Measurements from ENCODE around the gene FBRSL1.

DNA sequence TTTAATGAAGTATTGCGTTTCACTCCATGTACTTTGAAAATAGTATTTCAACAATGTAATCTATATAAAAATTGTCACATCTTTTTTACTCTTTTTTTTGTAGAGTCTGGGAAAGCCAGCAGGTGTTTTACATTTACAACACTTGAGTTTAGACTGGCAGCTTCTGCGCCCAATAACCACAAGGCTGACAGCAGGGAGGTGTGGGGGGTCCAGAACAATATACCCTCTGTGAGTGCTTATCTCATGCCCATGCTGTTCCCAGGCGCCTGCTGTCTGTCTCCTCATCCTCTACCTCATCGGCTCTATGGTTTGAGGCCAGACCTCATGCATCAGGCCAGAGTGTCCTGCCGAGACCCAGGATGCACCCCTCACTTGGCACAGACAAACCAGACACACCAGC, 24.9 kb downstream of the FBRSL1 start:
- TF ChIP-seq, protein P1, sequence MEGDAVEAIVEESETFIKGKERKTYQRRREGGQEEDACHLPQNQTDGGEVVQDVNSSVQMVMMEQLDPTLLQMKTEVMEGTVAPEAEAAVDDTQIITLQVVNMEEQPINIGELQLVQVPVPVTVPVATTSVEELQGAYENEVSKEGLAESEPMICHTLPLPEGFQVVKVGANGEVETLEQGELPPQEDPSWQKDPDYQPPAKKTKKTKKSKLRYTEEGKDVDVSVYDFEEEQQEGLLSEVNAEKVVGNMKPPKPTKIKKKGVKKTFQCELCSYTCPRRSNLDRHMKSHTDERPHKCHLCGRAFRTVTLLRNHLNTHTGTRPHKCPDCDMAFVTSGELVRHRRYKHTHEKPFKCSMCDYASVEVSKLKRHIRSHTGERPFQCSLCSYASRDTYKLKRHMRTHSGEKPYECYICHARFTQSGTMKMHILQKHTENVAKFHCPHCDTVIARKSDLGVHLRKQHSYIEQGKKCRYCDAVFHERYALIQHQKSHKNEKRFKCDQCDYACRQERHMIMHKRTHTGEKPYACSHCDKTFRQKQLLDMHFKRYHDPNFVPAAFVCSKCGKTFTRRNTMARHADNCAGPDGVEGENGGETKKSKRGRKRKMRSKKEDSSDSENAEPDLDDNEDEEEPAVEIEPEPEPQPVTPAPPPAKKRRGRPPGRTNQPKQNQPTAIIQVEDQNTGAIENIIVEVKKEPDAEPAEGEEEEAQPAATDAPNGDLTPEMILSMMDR (IDR thresholded peaks at IDR 0.05; ENCODE audit: control extremely low read depth in 1 of 3, insufficient read depth in 1 of 3, low read depth in 1 of 3, low read length in 3 of 3) = no peak
- no peak for TF ChIP-seq CEBPB (IDR thresholded peaks at IDR 0.05; ENCODE audit: low read depth, low read length)
- TF ChIP-seq EP300 (IDR thresholded peaks at IDR 0.05; ENCODE audit: borderline replicate concordance in 1 of 2, low read depth in 2 of 2, low read length in 2 of 2) = no peak
- TF ChIP-seq, protein P2, sequence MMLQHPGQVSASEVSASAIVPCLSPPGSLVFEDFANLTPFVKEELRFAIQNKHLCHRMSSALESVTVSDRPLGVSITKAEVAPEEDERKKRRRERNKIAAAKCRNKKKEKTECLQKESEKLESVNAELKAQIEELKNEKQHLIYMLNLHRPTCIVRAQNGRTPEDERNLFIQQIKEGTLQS (IDR thresholded peaks at IDR 0.05; ENCODE audit: insufficient read depth, low read depth, low read length) = no peak
- TF ChIP-seq RAD21 (IDR thresholded peaks at IDR 0.05 in 1 of 2, conservative IDR thresholded peaks at IDR 0.05 in 1 of 2; ENCODE audit: low read depth in 2 of 2, low read length in 2 of 2) = no peak
- TF ChIP-seq, protein P3, sequence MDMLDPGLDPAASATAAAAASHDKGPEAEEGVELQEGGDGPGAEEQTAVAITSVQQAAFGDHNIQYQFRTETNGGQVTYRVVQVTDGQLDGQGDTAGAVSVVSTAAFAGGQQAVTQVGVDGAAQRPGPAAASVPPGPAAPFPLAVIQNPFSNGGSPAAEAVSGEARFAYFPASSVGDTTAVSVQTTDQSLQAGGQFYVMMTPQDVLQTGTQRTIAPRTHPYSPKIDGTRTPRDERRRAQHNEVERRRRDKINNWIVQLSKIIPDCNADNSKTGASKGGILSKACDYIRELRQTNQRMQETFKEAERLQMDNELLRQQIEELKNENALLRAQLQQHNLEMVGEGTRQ (IDR thresholded peaks at IDR 0.05; ENCODE audit: low read length) = no peak
- TF ChIP-seq, protein P4, sequence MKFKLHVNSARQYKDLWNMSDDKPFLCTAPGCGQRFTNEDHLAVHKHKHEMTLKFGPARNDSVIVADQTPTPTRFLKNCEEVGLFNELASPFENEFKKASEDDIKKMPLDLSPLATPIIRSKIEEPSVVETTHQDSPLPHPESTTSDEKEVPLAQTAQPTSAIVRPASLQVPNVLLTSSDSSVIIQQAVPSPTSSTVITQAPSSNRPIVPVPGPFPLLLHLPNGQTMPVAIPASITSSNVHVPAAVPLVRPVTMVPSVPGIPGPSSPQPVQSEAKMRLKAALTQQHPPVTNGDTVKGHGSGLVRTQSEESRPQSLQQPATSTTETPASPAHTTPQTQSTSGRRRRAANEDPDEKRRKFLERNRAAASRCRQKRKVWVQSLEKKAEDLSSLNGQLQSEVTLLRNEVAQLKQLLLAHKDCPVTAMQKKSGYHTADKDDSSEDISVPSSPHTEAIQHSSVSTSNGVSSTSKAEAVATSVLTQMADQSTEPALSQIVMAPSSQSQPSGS (IDR thresholded peaks at IDR 0.05; ENCODE audit: low read length) = no peak
- TF ChIP-seq POLR2A (IDR thresholded peaks at IDR 0.05; ENCODE audit: control extremely low read depth in 1 of 2, low read depth in 2 of 2, low read length in 2 of 2) = no peak
- TF ChIP-seq GABPA (IDR thresholded peaks at IDR 0.05; ENCODE audit: borderline replicate concordance, insufficient read depth, low read length) = no peak
